ENCODE results near the gene KLF13.

KLF13 gene

GRCh38 chr15:31280046-31280830 lies 46.4 kb upstream of the KLF13 start:
- no peak overlapping the region for H3K27ac ChIP-seq
- TF ChIP-seq, protein P1, sequence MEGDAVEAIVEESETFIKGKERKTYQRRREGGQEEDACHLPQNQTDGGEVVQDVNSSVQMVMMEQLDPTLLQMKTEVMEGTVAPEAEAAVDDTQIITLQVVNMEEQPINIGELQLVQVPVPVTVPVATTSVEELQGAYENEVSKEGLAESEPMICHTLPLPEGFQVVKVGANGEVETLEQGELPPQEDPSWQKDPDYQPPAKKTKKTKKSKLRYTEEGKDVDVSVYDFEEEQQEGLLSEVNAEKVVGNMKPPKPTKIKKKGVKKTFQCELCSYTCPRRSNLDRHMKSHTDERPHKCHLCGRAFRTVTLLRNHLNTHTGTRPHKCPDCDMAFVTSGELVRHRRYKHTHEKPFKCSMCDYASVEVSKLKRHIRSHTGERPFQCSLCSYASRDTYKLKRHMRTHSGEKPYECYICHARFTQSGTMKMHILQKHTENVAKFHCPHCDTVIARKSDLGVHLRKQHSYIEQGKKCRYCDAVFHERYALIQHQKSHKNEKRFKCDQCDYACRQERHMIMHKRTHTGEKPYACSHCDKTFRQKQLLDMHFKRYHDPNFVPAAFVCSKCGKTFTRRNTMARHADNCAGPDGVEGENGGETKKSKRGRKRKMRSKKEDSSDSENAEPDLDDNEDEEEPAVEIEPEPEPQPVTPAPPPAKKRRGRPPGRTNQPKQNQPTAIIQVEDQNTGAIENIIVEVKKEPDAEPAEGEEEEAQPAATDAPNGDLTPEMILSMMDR (conservative IDR thresholded peaks at IDR 0.05) = no peak
- TF ChIP-seq ZFX (IDR thresholded peaks at IDR 0.05) = no peak

GRCh38 chr15:31280831-31281216 lies 45.8 kb upstream of the KLF13 start:
- no peak for TF ChIP-seq ZFX (IDR thresholded peaks at IDR 0.05)
- no peak overlapping the region for H3K27ac ChIP-seq

GRCh38 chr15:31283043-31283442 lies 43.6 kb upstream of the KLF13 start:
- TF ChIP-seq, protein P1 (conservative IDR thresholded peaks at IDR 0.05) = no peak
- TF ChIP-seq ZFX (IDR thresholded peaks at IDR 0.05) = no peak
- no peak overlapping the region for H3K27ac ChIP-seq

- TF ChIP-seq, protein P1 (conservative IDR thresholded peaks at IDR 0.05) = no peak
- TF ChIP-seq ZFX (IDR thresholded peaks at IDR 0.05) = no peak
- H3K27ac ChIP-seq = no peak overlapping the region
Measured at GRCh38 chr15:31285772-31286261, 40.8 kb upstream of the KLF13 start.

GRCh38 chr15:31291048-31291578 lies 35.5 kb upstream of the KLF13 start:
- TF ChIP-seq ZFX (IDR thresholded peaks at IDR 0.05) = no peak
- TF ChIP-seq, protein P1 (conservative IDR thresholded peaks at IDR 0.05) = no peak
- no peak overlapping the region for H3K27ac ChIP-seq

DNA sequence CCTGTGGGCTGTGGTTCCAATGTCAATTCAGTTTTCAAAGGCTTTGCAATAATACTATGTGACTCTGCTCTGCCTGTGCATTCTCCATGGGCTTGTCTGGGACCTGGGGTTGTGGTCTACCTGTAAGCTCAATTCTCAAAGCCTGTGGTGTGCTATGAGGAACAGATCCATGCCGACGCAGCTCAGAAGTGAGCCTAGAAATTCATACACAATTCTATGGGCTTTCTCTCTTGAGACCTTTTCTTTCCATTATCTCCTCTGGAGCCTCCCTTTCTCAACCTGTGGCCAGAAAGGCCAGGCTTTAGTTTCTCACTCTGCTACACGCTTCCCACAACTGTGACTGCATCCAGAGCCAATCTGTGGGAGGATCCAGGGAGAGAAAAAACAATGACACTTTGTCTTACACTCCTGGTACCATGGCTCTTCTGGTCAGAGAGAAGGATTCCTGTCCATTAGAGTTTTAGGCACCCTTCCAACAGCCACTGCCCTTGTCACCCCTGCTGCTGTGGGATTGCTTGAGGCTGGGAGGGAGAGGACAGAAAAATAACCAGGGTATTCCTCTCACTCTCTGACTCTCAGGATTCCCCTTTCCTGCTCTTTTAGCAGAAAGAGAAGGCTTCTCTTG lies 34.1 kb upstream of the KLF13 start:
- TF ChIP-seq, protein P1 (conservative IDR thresholded peaks at IDR 0.05) = no peak
- TF ChIP-seq ZFX (IDR thresholded peaks at IDR 0.05) = no peak
- no peak overlapping the region for H3K27ac ChIP-seq

GRCh38 chr15:31293655-31294054 lies 33.0 kb upstream of the KLF13 start:
- TF ChIP-seq, protein P1 (conservative IDR thresholded peaks at IDR 0.05) = no peak
- TF ChIP-seq ZFX (IDR thresholded peaks at IDR 0.05) = no peak
- no peak overlapping the region for H3K27ac ChIP-seq
